PC-3 (cell line): ENCODE results near the gene PDSS2. TPM values are rescaled to one million over a fixed set of nuclear protein-coding genes. Genes with fewer than 3 reads are reported as not detected.

Source experiments
- ATAC-seq: fragments of 200-7000 bp; cut with Tn5 transposase; 2 replicates; pipeline ENCODE4 v1.9.1; 2020; ENCODE audit warnings: mild to moderate bottlenecking, moderate library complexity
- BruUV-seq: library from RNA; stranded (reverse); fragments of 400-500 nt; replicated peaks from 2 replicates; lab custom pipeline; 2021; lab: Mats Ljungman, UMichigan
- CTCF ChIA-PET: fragments of 300-600 bp; sonication (Branson Sonifier 250); formaldehyde crosslinking; loops from one replicate; lab custom pipeline; 2022; ENCODE audit warnings: antibody characterized with exemption; lab: Charles Lee
- POLR2A ChIA-PET: fragments of 300-600 bp; sonication (Branson Sonifier 250); formaldehyde crosslinking; loops from one replicate; lab custom pipeline; 2022; ENCODE audit warnings: antibody characterized with exemption; ENCODE audit not compliant: unreplicated experiment; lab: Charles Lee
- DNase-seq: peaks from one replicate; pipeline ENCODE4 v3.0.0-alpha.2; 2015
- H2AFZ ChIP-seq: fragments of 300-600 bp; sonication (generic); 2 replicates; pipeline ENCODE4 v1.6.0; 2016; ENCODE audit warnings: antibody characterized with exemption, low read length
- H3F3A ChIP-seq: fragments of 300-600 bp; sonication (generic); one replicate; pipeline ENCODE4 v1.6.0; 2017; ENCODE audit warnings: antibody characterized with exemption, low read length, control low read depth, mild to moderate bottlenecking; ENCODE audit not compliant: unreplicated experiment
- H3K27ac ChIP-seq: fragments of 300-600 bp; sonication (generic); 2 replicates; pipeline ENCODE4 v1.5.1; 2016; ENCODE audit warnings: mild to moderate bottlenecking, low read length
- H3K27me3 ChIP-seq: fragments of 300-600 bp; sonication (generic); 2 replicates; pipeline ENCODE4 v1.6.1; 2016; ENCODE audit warnings: low read length, mixed read lengths
- H3K36me3 ChIP-seq: fragments of 300-600 bp; sonication (generic); 2 replicates; pipeline ENCODE4 v1.6.1; 2016; ENCODE audit warnings: low read depth, mixed run types, low read length, mixed read lengths
- H3K4me1 ChIP-seq: fragments of 300-600 bp; sonication (generic); 2 replicates; pipeline ENCODE4 v1.5.1; 2016; ENCODE audit warnings: low read length; ENCODE audit not compliant: insufficient read depth
- H3K4me2 ChIP-seq: fragments of 300-600 bp; sonication (generic); 2 replicates; pipeline ENCODE4 v1.6.0; 2016; ENCODE audit warnings: low read length
- H3K4me3 ChIP-seq: fragments of 300-600 bp; sonication (generic); 2 replicates; pipeline ENCODE4 v1.5.1; 2016; ENCODE audit warnings: mild to moderate bottlenecking, low read length, mixed read lengths
- H3K79me2 ChIP-seq: fragments of 300-600 bp; sonication (generic); 2 replicates; pipeline ENCODE4 v1.6.1; 2017; ENCODE audit warnings: low read length, mixed read lengths
- H3K9ac ChIP-seq: fragments of 300-600 bp; sonication (generic); 2 replicates; pipeline ENCODE4 v1.6.0; 2016; ENCODE audit warnings: mild to moderate bottlenecking, low read length
- H3K9me2 ChIP-seq: fragments of 300-600 bp; sonication (generic); replicated peaks from 2 replicates; pipeline ENCODE4 v1.6.1; 2016; ENCODE audit warnings: mixed run types, low read length, mixed read lengths
- H3K9me3 ChIP-seq: fragments of 300-600 bp; sonication (generic); 2 replicates; pipeline ENCODE4 v1.6.1; 2016; ENCODE audit warnings: low read length, mixed read lengths
- H4K20me1 ChIP-seq: fragments of 300-600 bp; sonication (generic); 2 replicates; pipeline ENCODE4 v1.6.1; 2016; ENCODE audit warnings: low read length, mixed read lengths
- CTCF ChIP-seq: fragments of 300-600 bp; sonication (generic); conservative IDR thresholded peaks from 2 replicates; pipeline ENCODE4 v1.5.1; 2017; ENCODE audit warnings: antibody characterized with exemption, low read depth, mild to moderate bottlenecking, low read length
- EZH2 ChIP-seq: fragments of 300-600 bp; sonication (generic); IDR thresholded peaks from one replicate; pipeline ENCODE4 v1.6.1; 2017; ENCODE audit warnings: antibody characterized with exemption, mild to moderate bottlenecking, low read length; ENCODE audit not compliant: unreplicated experiment
- EZH2phosphoT487 ChIP-seq: fragments of 300-600 bp; sonication (generic); IDR thresholded peaks from 2 replicates; pipeline ENCODE4 v1.6.1; 2018; ENCODE audit warnings: mild to moderate bottlenecking, antibody characterized with exemption, low read length, borderline replicate concordance
- intact Hi-C: fragments of 100-400 bp; cut with micrococcal nuclease; formaldehyde crosslinking; loops from 2 replicates; pipeline ENCODE4 v1.9.0; 2023
- total RNA-seq: library from RNA; depleted of rRNA; stranded (reverse); fragments of >200 nt; gene quantifications from 2 replicates; pipeline ENCODE4 v1.2.3, GENCODE V29; 2014

PDSS2 gene
- total RNA-seq, 1 experiment from 2014 or later = 6.6 TPM

GRCh38 chr6:107473660-107474059 is 14.3 kb upstream of the PDSS2 start:
- Histone ChIP-seq H3K9me3 (no peaks in the 10 kb centered on the region), H3F3A (no peaks in the 10 kb centered on the region), H3K27me3 (0 out of 2 replicates have a peak, but pooled peaks cover 6% of the 10 kb centered on the region), H3K36me3 (no peaks in the 10 kb centered on the region), H3K4me3 (no peak overlapping the region), H3K4me2 (no peak overlapping the region), H2AFZ (no peak overlapping the region), H3K27ac (no peak overlapping the region), H4K20me1 (no peaks in the 10 kb centered on the region), H3K4me1 (no peaks in the 10 kb centered on the region), H3K9ac (no peak overlapping the region), H3K79me2 (no peaks in the 10 kb centered on the region), H3K9me2 (no peaks in the 10 kb centered on the region)
- ATAC-seq (no peak), DNase-seq (no peak)
- intact Hi-C loops = no loop called here
- POLR2A ChIA-PET = no interaction called here
- no TSS peak for BruUV-seq
- CTCF ChIA-PET = no interaction called here
- TF ChIP-seq EZH2 (no peak), CTCF (no peak), EZH2phosphoT487 (no peak)

GRCh38 chr6:107470364-107470763 is 11.0 kb upstream of the PDSS2 start:
- no peak overlapping the region for H3K9ac ChIP-seq
- BruUV-seq = no TSS peak
- no peaks in the 10 kb centered on the region for H3F3A ChIP-seq
- ATAC-seq (no peak), DNase-seq (no peak)
- H3K9me3 ChIP-seq = no peaks in the 10 kb centered on the region
- no peak overlapping the region for H2AFZ ChIP-seq
- TF ChIP-seq CTCF = no peak
- no peak for TF ChIP-seq EZH2phosphoT487
- no peak for TF ChIP-seq EZH2
- intact Hi-C loops = no loop called here
- 0 out of 2 replicates have a peak, but pooled peaks cover 6% of the 10 kb centered on the region for H3K27me3 ChIP-seq
- H3K27ac ChIP-seq = no peak overlapping the region
- H3K9me2 ChIP-seq = no peaks in the 10 kb centered on the region
- no peak overlapping the region for H3K4me2 ChIP-seq
- H3K4me1 ChIP-seq = no peaks in the 10 kb centered on the region
- H3K36me3 ChIP-seq = no peaks in the 10 kb centered on the region
- ChIA-PET POLR2A (no interaction called here), CTCF (no interaction called here)
- no peaks in the 10 kb centered on the region for H3K79me2 ChIP-seq
- H3K4me3 ChIP-seq = no peak overlapping the region
- no peaks in the 10 kb centered on the region for H4K20me1 ChIP-seq

GRCh38 chr6:107466062-107466461 is 6.7 kb upstream of the PDSS2 start:
- Histone ChIP-seq H3K4me2 (no peak overlapping the region), H3K4me1 (no peaks in the 10 kb centered on the region), H2AFZ (no peak overlapping the region), H3F3A (no peaks in the 10 kb centered on the region), H4K20me1 (no peaks in the 10 kb centered on the region), H3K79me2 (no peaks in the 10 kb centered on the region), H3K4me3 (no peak overlapping the region), H3K27me3 (no peaks in the 10 kb centered on the region), H3K9ac (no peak overlapping the region), H3K36me3 (no peaks in the 10 kb centered on the region), H3K9me3 (no peaks in the 10 kb centered on the region), H3K27ac (no peak overlapping the region), H3K9me2 (no peaks in the 10 kb centered on the region)
- ChIA-PET CTCF (no interaction called here), POLR2A (no interaction called here)
- intact Hi-C loops = no loop called here
- no TSS peak for BruUV-seq
- ATAC-seq (no peak), DNase-seq (no peak)
- no peak for TF ChIP-seq CTCF
- no peak for TF ChIP-seq EZH2phosphoT487
- TF ChIP-seq EZH2 = no peak
